ENCODE data around the gene UNCX.

Gene UNCX

GRCh38 chr7:1231214-1232102 is 1.2 kb upstream of the UNCX start:
- DNase-seq: no peak

- DNase-seq: no peak
Measured at GRCh38 chr7:1232103-1232466, 587 bp upstream of the UNCX start.

GRCh38 chr7:1233333-1234048 is 819 bp downstream of the UNCX start:
- no peak for DNase-seq

- DNase-seq: no peak
Measured at GRCh38 chr7:1234049-1234880, 1.6 kb downstream of the UNCX start.

- no peak for DNase-seq
Measured at GRCh38 chr7:1234881-1235500, 2.3 kb downstream of the UNCX start.

GRCh38 chr7:1235501-1236131 is 2.9 kb downstream of the UNCX start:
- DNase-seq: no peak

- no peak for DNase-seq
Measured at GRCh38 chr7:1236132-1236661, 3.5 kb downstream of the UNCX start.

GRCh38 chr7:1236831-1237701 is 4.4 kb downstream of the UNCX start:
- DNase-seq: no peak

GRCh38 chr7:1237704-1238255 is 5.1 kb downstream of the UNCX start:
- DNase-seq: no peak

- no peak for DNase-seq
Measured at GRCh38 chr7:1238450-1238882, 5.8 kb downstream of the UNCX start.

GRCh38 chr7:1238931-1239802 is 6.5 kb downstream of the UNCX start:
- DNase-seq: no peak

GRCh38 chr7:1239803-1240516 is 7.3 kb downstream of the UNCX start:
- DNase-seq: no peak

GRCh38 chr7:1240517-1241257 is 8.0 kb downstream of the UNCX start:
- no peak for DNase-seq

GRCh38 chr7:1241258-1241602 is 8.6 kb downstream of the UNCX start:
- DNase-seq: no peak

GRCh38 chr7:1241603-1242255 is 9.1 kb downstream of the UNCX start:
- no peak for DNase-seq

GRCh38 chr7:1242256-1242605 is 9.6 kb downstream of the UNCX start:
- no peak for DNase-seq

Data from amygdala (tissue), 56 donors.